GM12801 (cell line): Measurements from ENCODE around the gene PPFIBP1.

ENCODE experiments used
- TF ChIP-seq, protein P1 (sequence below): IDR thresholded peaks from one replicate; pipeline ENCODE4 v1.5.1; 2011; ENCODE audit warnings: control low read depth; ENCODE audit not compliant: insufficient read length; ENCODE audit errors: extremely low read depth

The PPFIBP1 gene

DNA sequence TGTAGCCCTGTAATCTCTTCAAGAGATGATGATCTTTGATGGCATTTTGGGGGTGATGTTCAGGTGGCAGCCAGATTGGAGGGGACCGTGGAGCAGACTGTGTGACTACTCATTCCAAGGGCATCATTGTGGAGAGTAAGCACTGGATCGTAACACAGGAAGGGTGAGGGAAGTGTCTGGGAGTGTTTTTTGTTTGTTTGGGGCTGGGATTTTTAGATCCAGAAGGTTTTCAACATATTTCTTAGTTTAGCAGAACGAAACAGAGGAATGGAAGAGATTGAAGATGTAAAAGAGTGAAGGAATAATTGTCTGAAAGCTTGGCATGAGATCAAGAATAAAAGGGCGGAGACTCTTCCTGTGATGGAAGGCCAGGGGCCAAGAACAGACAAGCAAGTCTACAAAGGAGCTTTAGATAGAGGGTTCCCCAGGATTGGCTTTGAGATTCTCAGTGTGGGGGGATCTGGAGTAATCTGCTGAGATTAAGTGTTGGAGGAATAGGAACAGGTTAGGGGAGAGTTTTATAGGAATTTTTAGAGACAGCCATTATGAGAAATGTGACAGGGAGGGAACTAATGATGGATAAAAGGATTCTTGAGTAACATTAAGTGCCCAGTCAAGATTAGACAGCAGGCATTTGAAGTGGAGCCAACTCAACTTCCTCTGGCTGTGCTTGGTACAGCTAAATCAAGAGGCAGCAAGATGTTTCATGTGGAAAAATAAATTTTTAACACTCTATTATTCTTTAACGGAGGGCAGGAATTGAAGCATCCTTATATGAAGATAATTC is 92.5 kb downstream of the PPFIBP1 start:
- TF ChIP-seq, protein P1, sequence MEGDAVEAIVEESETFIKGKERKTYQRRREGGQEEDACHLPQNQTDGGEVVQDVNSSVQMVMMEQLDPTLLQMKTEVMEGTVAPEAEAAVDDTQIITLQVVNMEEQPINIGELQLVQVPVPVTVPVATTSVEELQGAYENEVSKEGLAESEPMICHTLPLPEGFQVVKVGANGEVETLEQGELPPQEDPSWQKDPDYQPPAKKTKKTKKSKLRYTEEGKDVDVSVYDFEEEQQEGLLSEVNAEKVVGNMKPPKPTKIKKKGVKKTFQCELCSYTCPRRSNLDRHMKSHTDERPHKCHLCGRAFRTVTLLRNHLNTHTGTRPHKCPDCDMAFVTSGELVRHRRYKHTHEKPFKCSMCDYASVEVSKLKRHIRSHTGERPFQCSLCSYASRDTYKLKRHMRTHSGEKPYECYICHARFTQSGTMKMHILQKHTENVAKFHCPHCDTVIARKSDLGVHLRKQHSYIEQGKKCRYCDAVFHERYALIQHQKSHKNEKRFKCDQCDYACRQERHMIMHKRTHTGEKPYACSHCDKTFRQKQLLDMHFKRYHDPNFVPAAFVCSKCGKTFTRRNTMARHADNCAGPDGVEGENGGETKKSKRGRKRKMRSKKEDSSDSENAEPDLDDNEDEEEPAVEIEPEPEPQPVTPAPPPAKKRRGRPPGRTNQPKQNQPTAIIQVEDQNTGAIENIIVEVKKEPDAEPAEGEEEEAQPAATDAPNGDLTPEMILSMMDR: no peak

DNA sequence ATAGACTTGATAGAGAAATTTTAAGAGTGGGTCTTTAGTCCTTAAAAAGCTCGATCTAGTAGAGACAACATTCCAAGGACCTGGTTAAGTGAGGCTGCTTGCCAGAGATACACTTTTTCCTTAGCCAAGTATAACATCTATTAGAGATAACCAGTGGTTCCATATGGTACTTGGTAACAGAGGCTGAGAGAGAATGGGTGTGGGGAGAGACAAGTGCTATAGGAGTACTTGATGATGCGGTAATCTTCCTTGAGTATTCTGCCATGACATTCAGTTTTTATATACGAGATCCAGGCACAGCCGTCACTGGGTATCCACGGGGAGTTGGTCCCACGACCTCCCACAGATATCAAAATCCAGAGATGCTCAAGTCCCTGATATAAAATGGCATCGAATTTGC is 94.8 kb downstream of the PPFIBP1 start:
- TF ChIP-seq, protein P1: no peak

DNA sequence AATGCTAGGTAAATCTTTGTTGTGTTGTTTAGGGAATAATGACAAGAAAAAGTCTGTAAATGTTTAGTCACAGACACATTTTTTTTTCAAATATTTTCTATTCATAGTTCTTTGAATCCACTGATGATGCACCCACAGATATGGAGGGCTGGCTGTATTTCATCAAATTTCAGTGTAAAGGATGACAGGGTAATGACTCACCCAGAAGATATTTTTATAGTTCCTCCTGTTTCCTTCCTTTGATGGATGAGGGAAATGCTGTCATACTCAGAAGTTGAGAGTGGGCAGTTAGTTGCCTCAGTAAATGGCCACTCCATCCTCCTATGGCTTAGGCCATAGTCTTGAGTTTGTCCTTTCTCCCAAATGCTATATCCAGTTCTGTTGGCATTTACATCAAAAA is 95.3 kb downstream of the PPFIBP1 start:
- TF ChIP-seq, protein P1: no peak

DNA sequence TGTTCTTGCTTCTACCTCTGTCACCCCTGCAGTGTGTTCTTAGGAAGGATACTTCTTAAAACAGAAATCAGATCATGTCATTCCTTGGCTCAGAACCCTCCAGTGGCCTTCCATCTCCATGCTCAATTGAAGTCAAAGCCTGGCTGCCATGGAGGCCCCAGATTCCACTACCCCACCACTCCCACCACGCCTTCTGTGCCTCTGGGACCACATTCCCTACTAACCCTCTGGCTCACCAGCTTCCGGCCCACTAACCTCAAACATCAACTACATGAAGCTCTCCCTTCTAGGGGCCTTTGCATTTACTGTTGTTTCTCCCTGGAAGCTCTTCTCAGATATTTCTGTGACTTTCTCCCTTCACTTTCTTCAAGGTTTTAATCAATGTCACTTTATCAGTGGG is 96.1 kb downstream of the PPFIBP1 start:
- TF ChIP-seq, protein P1: no peak

DNA sequence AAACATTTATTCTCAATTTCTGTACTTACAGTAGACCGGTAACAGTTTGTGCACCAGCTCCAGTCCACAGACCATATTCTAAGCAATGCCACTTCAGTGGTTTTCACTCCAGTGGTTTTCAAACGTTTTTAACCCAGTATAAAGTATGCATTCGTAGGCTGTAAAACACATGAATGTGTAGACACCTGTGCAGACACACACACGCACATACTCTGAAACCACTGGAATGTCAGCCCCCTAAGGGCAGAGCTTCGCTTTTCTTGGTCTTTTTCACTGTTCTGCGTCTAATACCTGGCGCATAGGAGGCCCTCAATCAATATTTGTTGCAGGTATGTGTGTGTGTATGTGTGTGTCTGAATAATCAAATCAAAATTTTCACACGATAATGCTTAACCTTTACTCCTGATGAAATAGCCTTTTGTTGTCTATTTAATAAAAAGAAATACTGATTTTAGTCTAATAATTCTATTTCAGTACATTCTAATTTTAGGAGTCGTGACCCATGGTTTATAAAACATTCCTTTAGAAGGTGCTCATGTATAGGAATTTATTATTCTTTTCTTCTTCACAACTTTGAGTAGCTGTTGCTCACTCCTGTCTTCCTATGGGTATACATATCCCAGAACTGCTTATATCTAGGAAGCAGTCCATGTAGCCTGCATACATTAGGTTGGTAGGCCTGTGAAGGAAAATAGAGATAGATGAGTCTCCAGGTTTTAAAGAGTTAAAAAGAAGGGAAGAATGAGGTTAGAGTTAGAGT is 98.6 kb downstream of the PPFIBP1 start:
- TF ChIP-seq, protein P1: no peak

DNA sequence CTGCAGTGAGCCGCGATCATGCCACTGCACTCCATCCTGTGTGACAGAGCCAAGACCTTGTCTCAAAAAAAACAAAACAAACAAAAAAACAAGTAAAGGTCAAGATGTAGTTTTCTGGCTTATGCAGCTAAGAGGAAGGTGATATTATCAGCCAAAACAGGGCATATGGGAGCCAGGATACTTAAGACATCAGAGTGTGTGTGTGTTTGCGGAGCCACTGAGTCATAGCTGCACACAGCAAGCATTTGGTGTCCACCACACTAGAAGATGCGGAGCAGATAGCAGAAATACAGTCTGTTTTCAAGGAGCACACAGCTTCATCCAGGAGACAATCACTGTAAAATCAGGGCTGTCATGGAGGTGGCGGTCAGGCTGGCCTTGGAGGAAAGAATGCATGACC is 99.6 kb downstream of the PPFIBP1 start:
- TF ChIP-seq, protein P1: no peak

DNA sequence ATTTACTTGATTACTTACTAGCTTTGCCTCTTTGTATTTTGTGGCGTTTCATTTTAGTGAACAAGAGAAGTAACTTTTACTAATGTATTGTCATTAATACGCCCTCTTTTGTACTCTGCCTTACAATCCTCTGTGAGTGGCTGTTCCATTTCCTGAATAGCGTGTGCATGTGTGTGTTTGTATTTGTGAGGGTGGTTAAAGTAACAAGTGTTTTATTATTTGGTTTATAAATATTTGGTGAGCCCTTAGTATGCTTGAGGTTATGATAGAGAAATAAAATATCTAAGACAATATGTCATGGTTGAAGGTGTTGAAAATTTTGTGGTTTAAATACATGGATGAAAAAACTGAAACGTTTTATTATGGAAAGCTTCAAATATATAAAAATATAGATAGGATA is 100.6 kb downstream of the PPFIBP1 start:
- TF ChIP-seq, protein P1: no peak
